H1 (cell line): ENCODE results near the gene IQCN.

ENCODE experiments used
- CTCF ChIP-seq, 3 experiments: IDR thresholded peaks; 1 replicate in 2 of 3; 2 replicates in 1 of 3; pipeline versions ENCODE4 v1.5.1 to v1.6.1; 2011; ENCODE audit warnings: low read length in 3 of 3, mild to moderate bottlenecking in 3 of 3, inconsistent platforms in 2 of 3, low read depth in 1 of 3, moderate library complexity in 1 of 3; ENCODE audit not compliant: insufficient read depth in 1 of 3; ENCODE audit errors: control extremely low read depth in 1 of 3
- JUN ChIP-seq: IDR thresholded peaks from 2 replicates; pipeline ENCODE4 v1.6.1; 2011; ENCODE audit warnings: low read depth, mild to moderate bottlenecking, improper control_type of control experiment, low read length
- POLR2A ChIP-seq, 2 experiments: IDR thresholded peaks; 1 replicate in 1 of 2; 2 replicates in 1 of 2; pipeline ENCODE4 v1.6.1; 2011; ENCODE audit warnings: low read depth in 2 of 2, low read length in 2 of 2, mild to moderate bottlenecking in 2 of 2; ENCODE audit errors: control extremely low read depth in 1 of 2
- POLR2AphosphoS5 ChIP-seq: IDR thresholded peaks from 2 replicates; pipeline ENCODE4 v1.6.1; 2011; ENCODE audit warnings: low read depth, low read length
- RAD21 ChIP-seq, 2 experiments: IDR thresholded peaks in 1 of 2; conservative IDR thresholded peaks in 1 of 2; 2 replicates each; pipeline ENCODE4 v1.6.1; 2011; ENCODE audit warnings: low read depth in 2 of 2, low read length in 2 of 2, improper control_type of control experiment in 1 of 2, inconsistent platforms in 1 of 2, mild to moderate bottlenecking in 1 of 2, moderate library complexity in 1 of 2
- SIN3A ChIP-seq, 2 experiments: IDR thresholded peaks in 1 of 2; conservative IDR thresholded peaks in 1 of 2; 2 replicates each; pipeline ENCODE4 v1.6.1; 2011 to 2012; ENCODE audit warnings: low read length in 2 of 2, improper control_type of control experiment in 1 of 2, low read depth in 1 of 2, mild to moderate bottlenecking in 1 of 2
- SP2 ChIP-seq: IDR thresholded peaks from 2 replicates; pipeline ENCODE4 v1.6.1; 2012; ENCODE audit warnings: mild to moderate bottlenecking, low read length, inconsistent platforms
- SUZ12 ChIP-seq: fragments of 200-600 bp; sonication (generic); IDR thresholded peaks from 2 replicates; pipeline ENCODE4 v1.6.1; 2012; ENCODE audit warnings: mild to moderate bottlenecking, inconsistent platforms, low read length, moderate library complexity, mixed read lengths
- YY1 ChIP-seq: IDR thresholded peaks from 2 replicates; pipeline ENCODE4 v1.6.1; 2011; ENCODE audit warnings: low read depth, mild to moderate bottlenecking, low read length

GRCh38 chr19:18298601-18299000 is 24.3 kb upstream of the IQCN start:
- TF ChIP-seq CTCF (IDR thresholded peaks at IDR 0.05; ENCODE audit: control extremely low read depth in 1 of 3, insufficient read depth in 1 of 3, low read depth in 1 of 3, low read length in 3 of 3) (no peak), JUN (no peak), YY1 (no peak), POLR2A (IDR thresholded peaks at IDR 0.05; ENCODE audit: control extremely low read depth in 1 of 2, low read depth in 2 of 2, low read length in 2 of 2) (no peak), RAD21 (IDR thresholded peaks at IDR 0.05 in 1 of 2, conservative IDR thresholded peaks at IDR 0.05 in 1 of 2; ENCODE audit: low read depth in 2 of 2, low read length in 2 of 2) (no peak), SUZ12 (no peak), POLR2AphosphoS5 (no peak), SP2 (no peak), SIN3A (conservative IDR thresholded peaks at IDR 0.05 in 1 of 2, IDR thresholded peaks at IDR 0.05 in 1 of 2; ENCODE audit: low read depth in 1 of 2, low read length in 2 of 2) (no peak)
